NCI-H774 (cell line): ENCODE data around the gene ARHGAP10.

Experiments used
- DNase-seq: peaks from one replicate; lab custom pipeline; 2025; lab: John Stamatoyannopoulos, UW

ARHGAP10 gene

GRCh38 chr4:147950261-147950660 is 218.4 kb downstream of the ARHGAP10 start:
- no peak for DNase-seq

GRCh38 chr4:147950841-147951240 is 219.0 kb downstream of the ARHGAP10 start:
- DNase-seq = no peak

GRCh38 chr4:147954850-147955249 is 223.0 kb downstream of the ARHGAP10 start:
- DNase-seq = no peak

- no peak for DNase-seq
Measured at GRCh38 chr4:147955827-147956558, 224.1 kb downstream of the ARHGAP10 start.

DNA sequence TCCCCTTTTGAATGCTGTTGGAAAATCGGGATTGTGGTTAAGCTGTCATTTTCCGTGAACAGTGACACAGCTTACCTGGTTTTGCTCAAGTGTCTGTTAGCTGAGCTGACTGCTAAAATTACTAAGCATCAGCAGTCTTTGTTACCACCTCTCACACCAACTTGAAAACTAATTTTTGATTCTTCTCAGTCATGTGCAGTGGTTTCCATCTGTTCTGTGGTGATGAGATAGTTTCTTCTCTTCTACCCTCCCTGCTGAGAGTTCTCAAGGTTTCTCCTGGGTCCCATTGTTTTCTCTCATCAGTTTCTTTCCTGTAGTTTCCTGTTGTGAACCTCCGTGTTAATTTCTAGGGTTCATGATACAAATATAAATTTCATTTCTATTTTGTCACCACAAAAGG is 225.6 kb downstream of the ARHGAP10 start:
- no peak for DNase-seq

- no peak for DNase-seq
Measured at GRCh38 chr4:147958057-147958456, 226.2 kb downstream of the ARHGAP10 start.

- no peak for DNase-seq
Measured at GRCh38 chr4:147958489-147959065, 226.7 kb downstream of the ARHGAP10 start.

DNA sequence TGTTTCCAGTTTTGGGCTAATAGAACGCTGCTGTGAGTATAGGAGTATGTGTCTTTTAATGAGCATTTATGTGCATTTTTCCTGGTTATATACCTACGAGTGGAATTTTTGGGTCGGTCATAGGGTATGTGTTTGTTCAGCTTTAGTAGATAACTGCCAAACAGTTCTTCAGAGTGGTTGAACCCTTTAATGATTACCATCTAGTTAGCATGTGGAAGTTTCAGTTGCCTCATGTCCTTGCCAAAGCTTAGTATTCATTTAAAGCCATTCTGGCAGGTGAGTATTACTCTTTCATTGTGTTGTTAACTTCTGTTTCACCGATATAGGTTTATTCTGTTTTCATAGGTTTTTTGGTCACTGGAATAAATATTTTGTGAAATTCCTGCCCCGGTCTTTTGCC is 229.1 kb downstream of the ARHGAP10 start:
- DNase-seq = no peak

DNA sequence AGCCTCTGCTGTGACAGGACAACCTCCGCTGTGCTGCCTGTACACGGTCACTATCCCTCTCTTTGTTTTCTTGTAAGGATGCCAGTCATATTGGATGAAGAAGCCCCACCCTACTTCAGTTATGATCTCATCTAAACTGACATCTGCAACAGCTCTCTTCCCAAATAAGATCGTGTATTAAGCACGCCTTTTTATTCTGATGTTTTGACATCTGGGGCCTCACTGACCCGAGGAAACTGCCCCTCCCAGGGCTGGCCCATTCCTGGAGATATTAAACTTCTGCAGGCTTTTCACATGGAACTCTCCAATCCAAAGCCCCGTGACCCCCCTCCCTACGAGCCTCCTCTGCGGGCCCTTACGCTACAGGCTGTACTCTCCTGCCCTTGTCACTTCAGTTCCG is 232.0 kb downstream of the ARHGAP10 start:
- no peak for DNase-seq

- no peak for DNase-seq
Measured at GRCh38 chr4:147964266-147964880, 232.5 kb downstream of the ARHGAP10 start.

- no peak for DNase-seq
Measured at GRCh38 chr4:147965056-147965455, 233.2 kb downstream of the ARHGAP10 start.

- DNase-seq = no peak
Measured at GRCh38 chr4:147965873-147966272, 234.0 kb downstream of the ARHGAP10 start.

GRCh38 chr4:147968641-147969040 is 236.8 kb downstream of the ARHGAP10 start:
- DNase-seq = no peak

- DNase-seq = no peak
Measured at GRCh38 chr4:147969573-147970385, 237.9 kb downstream of the ARHGAP10 start.

GRCh38 chr4:147971116-147971515 is 239.2 kb downstream of the ARHGAP10 start:
- no peak for DNase-seq

GRCh38 chr4:147975325-147975724 is 243.4 kb downstream of the ARHGAP10 start:
- DNase-seq = no peak

- DNase-seq = no peak
Measured at GRCh38 chr4:147975933-147976928, 244.3 kb downstream of the ARHGAP10 start.

GRCh38 chr4:147980586-147980985 is 248.7 kb downstream of the ARHGAP10 start:
- no peak for DNase-seq

DNA sequence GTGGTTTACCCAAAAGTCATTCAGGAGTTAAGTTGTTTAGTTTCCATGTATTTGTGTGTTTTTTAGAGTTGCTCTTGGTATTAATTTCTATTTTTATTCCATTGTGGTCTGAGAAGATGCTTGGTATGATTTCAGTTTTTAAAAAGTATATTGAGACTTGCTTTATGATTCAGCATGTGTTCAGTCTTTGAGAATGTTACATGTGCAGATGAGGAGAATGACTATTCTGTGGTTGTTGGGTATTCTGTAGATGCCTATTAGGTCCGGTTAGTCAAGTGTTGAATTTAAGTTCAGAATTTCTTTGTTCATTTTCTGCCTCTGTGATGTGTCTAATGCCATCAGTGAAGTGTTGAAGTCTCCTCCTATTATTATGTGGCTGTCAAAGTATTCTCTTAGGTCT is 249.4 kb downstream of the ARHGAP10 start:
- no peak for DNase-seq

GRCh38 chr4:147984065-147984777 is 252.3 kb downstream of the ARHGAP10 start:
- no peak for DNase-seq

DNA sequence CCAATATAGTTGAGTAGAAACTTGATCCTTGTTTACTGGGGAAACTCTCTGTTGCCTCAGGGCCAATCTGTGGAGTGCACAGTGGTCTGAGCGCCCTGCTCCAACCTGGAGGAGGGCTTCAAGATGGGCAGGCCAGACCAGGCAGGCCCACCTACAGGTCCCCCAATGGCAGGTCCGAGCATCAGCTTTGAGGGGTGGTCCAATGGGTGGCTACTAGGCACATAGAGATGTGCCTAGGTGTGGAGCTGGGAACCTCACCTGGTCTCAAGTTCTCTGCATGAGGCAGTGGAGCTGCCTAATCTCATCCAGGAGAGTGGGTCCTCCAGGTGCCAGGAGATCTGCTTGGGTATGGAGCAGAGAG is 252.9 kb downstream of the ARHGAP10 start:
- no peak for DNase-seq
